Measurements from ENCODE around the gene ABCB9. TPM values are rescaled to one million over a fixed set of nuclear protein-coding genes. Genes with fewer than 3 reads are reported as not detected.

ABCB9 gene
- total and polyA plus RNA-seq, 2 of the 8 experiments (the other 6 are each of a cell fraction or from before 2014, with no cell fraction given): 3.8 to 8.0 TPM

GRCh38 chr12:122961531-122962329, 4.5 kb downstream of the ABCB9 start (continued):
- TF ChIP-seq CHD7 (IDR thresholded peaks at IDR 0.05; ENCODE audit: insufficient replicate concordance, low read length) (no peak), RXRA (IDR thresholded peaks at IDR 0.05; ENCODE audit: insufficient read depth, low read depth, low read length) (no peak), EP300 (IDR thresholded peaks at IDR 0.05; ENCODE audit: borderline replicate concordance in 1 of 2, low read depth in 2 of 2, low read length in 2 of 2) (no peak), SP2 (IDR thresholded peaks at IDR 0.05; ENCODE audit: low read length) (no peak), ATF2 (IDR thresholded peaks at IDR 0.05; ENCODE audit: low read length) (no peak), POLR2AphosphoS5 (IDR thresholded peaks at IDR 0.05; ENCODE audit: low read depth, low read length) (no peak), POLR2A (IDR thresholded peaks at IDR 0.05; ENCODE audit: control extremely low read depth in 1 of 2, low read depth in 2 of 2, low read length in 2 of 2) (no peak)

Measured in H1 (cell line).